A549 (cell line): ENCODE measurements around the gene XKR7. TPM values are rescaled to one million over a fixed set of nuclear protein-coding genes. Genes with fewer than 3 reads are reported as not detected.

Experiments
- ATAC-seq, 2 experiments: fragments of 200-7000 bp in 1 of 2; fragments of >200 bp in 1 of 2; cut with Nextera tagmentation in 1 of 2; cut with Tn5 transposase in 1 of 2; 3 replicates each; pipeline versions ENCODE4 v1.8.0 to v1.9.1; 2018 to 2020; ENCODE audit warnings: mild to moderate bottlenecking in 1 of 2, moderate library complexity in 1 of 2
- CTCF ChIA-PET: fragments of 300-600 bp; sonication (Branson Sonifier 250); formaldehyde crosslinking; extraction: SDS; loops from one replicate; lab custom pipeline; 2021; ENCODE audit warnings: antibody characterized with exemption, inconsistent platforms; lab: Yijun Ruan, JAX
- POLR2A ChIA-PET: fragments of 350-600 bp; formaldehyde crosslinking; extraction: SDS; loops from one replicate; lab custom pipeline; 2021; ENCODE audit warnings: antibody characterized with exemption, inconsistent platforms; lab: Yijun Ruan, JAX
- DNase-seq, 2 experiments: peaks; one replicate each; pipeline versions ENCODE4 v3.0.0 to v3.0.0-alpha.2; 2011 to 2016; ENCODE audit warnings: low read depth in 1 of 2, low spot score in 1 of 2
- FAIRE-seq: peaks from 2 replicates; lab custom pipeline; 2011; peaks lifted over from hg19 to GRCh38; lab: Jason Lieb, UNC
- H3K27ac ChIP-seq, 2 experiments: fragments of >200 bp; sonication (Bioruptor Twin); formaldehyde crosslinking; 3 replicates each; pipeline ENCODE4 v1.5.1; 2016 to 2017
- H3K4me1 ChIP-seq: fragments of >200 bp; sonication (Bioruptor Twin); formaldehyde crosslinking; 3 replicates; pipeline ENCODE4 v1.6.1; 2016
- H3K4me2 ChIP-seq: fragments of >200 bp; sonication (Bioruptor Twin); formaldehyde crosslinking; 3 replicates; pipeline ENCODE4 v1.6.1; 2016
- H3K4me3 ChIP-seq: fragments of >200 bp; sonication (Bioruptor Twin); formaldehyde crosslinking; 3 replicates; pipeline ENCODE4 v1.5.1; 2016
- H3K9me3 ChIP-seq: fragments of >200 bp; sonication (Bioruptor Twin); formaldehyde crosslinking; 3 replicates; pipeline ENCODE4 v1.6.1; 2016
- CHD4 ChIP-seq: fragments of 200-600 bp; sonication (generic); IDR thresholded peaks from 2 replicates; pipeline ENCODE4 v1.6.1; 2016; ENCODE audit warnings: antibody characterized with exemption, mild to moderate bottlenecking, borderline replicate concordance
- ELK1 ChIP-seq: fragments of 150-350 bp; IDR thresholded peaks from 2 replicates; pipeline ENCODE4 v1.6.1; 2014; ENCODE audit warnings: low read depth, mild to moderate bottlenecking, low read length
- EP300 ChIP-seq, 2 experiments: fragments of >200 bp; sonication (Bioruptor Twin); formaldehyde crosslinking; IDR thresholded peaks; 2 replicates in 1 of 2; 3 replicates in 1 of 2; pipeline ENCODE4 v1.6.1; 2016 to 2017
- ESRRA ChIP-seq: fragments of 150-350 bp; IDR thresholded peaks from 2 replicates; pipeline ENCODE4 v1.6.1; 2014; ENCODE audit warnings: mild to moderate bottlenecking, low read length, borderline replicate concordance
- FOXS1 ChIP-seq: fragments of 250-450 bp; sonication (Bioruptor Pico); IDR thresholded peaks from 2 replicates; pipeline ENCODE4 v1.5.0; 2020; ENCODE audit warnings: mild to moderate bottlenecking, moderate library complexity
- HDAC2 ChIP-seq: fragments of 200-600 bp; sonication (generic); IDR thresholded peaks from 2 replicates; pipeline ENCODE4 v1.6.1; 2016
- HEYL ChIP-seq: fragments of 250-450 bp; sonication (Bioruptor Pico); IDR thresholded peaks from 2 replicates; pipeline ENCODE4 v1.8.0; 2021; ENCODE audit warnings: mild to moderate bottlenecking, moderate library complexity
- HOXA7 ChIP-seq: fragments of 250-450 bp; sonication (Bioruptor Pico); IDR thresholded peaks from 2 replicates; pipeline ENCODE4 v1.5.0; 2020; ENCODE audit warnings: mild to moderate bottlenecking, moderate library complexity
- HOXB5 ChIP-seq: fragments of 250-450 bp; sonication (Bioruptor Pico); IDR thresholded peaks from 2 replicates; pipeline ENCODE4 v1.5.0; 2020; ENCODE audit warnings: mild to moderate bottlenecking, moderate library complexity
- JUN ChIP-seq, 2 experiments: fragments of >200 bp; sonication (Bioruptor Twin); formaldehyde crosslinking; IDR thresholded peaks; 2 replicates in 1 of 2; 3 replicates in 1 of 2; pipeline ENCODE4 v1.6.1; 2016 to 2017
- KDM1A ChIP-seq: fragments of 200-600 bp; sonication (generic); IDR thresholded peaks from 2 replicates; pipeline ENCODE4 v1.6.1; 2016; ENCODE audit warnings: low read depth, mild to moderate bottlenecking
- KDM5A ChIP-seq: fragments of 200-600 bp; sonication (generic); IDR thresholded peaks from 2 replicates; pipeline ENCODE4 v1.6.1; 2016; ENCODE audit warnings: antibody characterized with exemption, mild to moderate bottlenecking
- MAZ ChIP-seq: fragments of 150-350 bp; IDR thresholded peaks from 2 replicates; pipeline ENCODE4 v1.6.1; 2014; ENCODE audit warnings: antibody characterized with exemption, low read depth, low read length, borderline replicate concordance
- NFE2L2 ChIP-seq: fragments of 150-350 bp; conservative IDR thresholded peaks from 2 replicates; pipeline ENCODE4 v1.6.1; 2014; ENCODE audit warnings: low read length
- NR3C1 ChIP-seq: fragments of >200 bp; sonication (Bioruptor Twin); formaldehyde crosslinking; IDR thresholded peaks from 3 replicates; pipeline ENCODE4 v1.6.1; 2017
- PBX3 ChIP-seq: IDR thresholded peaks from 2 replicates; pipeline ENCODE4 v1.6.1; 2012
- RAD21 ChIP-seq, 2 experiments: fragments of >200 bp in 1 of 2; sonication (Bioruptor Twin) in 1 of 2; formaldehyde crosslinking in 1 of 2; IDR thresholded peaks in 1 of 2; conservative IDR thresholded peaks in 1 of 2; 2 replicates in 1 of 2; 3 replicates in 1 of 2; pipeline ENCODE4 v1.6.1; 2012 to 2018; ENCODE audit warnings: inconsistent platforms in 1 of 2
- RCOR1 ChIP-seq: fragments of 150-350 bp; IDR thresholded peaks from 2 replicates; pipeline ENCODE4 v1.6.1; 2014; ENCODE audit warnings: antibody characterized with exemption, low read length, low read depth
- RNF2 ChIP-seq: fragments of 200-600 bp; sonication (generic); IDR thresholded peaks from 2 replicates; pipeline ENCODE4 v1.6.1; 2016; ENCODE audit warnings: low read depth, mild to moderate bottlenecking, antibody characterized with exemption, moderate library complexity, borderline replicate concordance
- TP53 ChIP-seq: fragments of 250-450 bp; sonication (Bioruptor Pico); IDR thresholded peaks from 2 replicates; pipeline ENCODE4 v1.5.0; 2021; ENCODE audit warnings: mild to moderate bottlenecking, moderate library complexity
- ZFP36 ChIP-seq: fragments of 450-650 bp; IDR thresholded peaks from 2 replicates; pipeline ENCODE4 v1.6.1; 2014; ENCODE audit warnings: borderline replicate concordance; ENCODE audit not compliant: partially characterized antibody
- ZSCAN20 ChIP-seq: fragments of 250-450 bp; sonication (Bioruptor Pico); IDR thresholded peaks from 2 replicates; pipeline ENCODE4 v1.8.0; 2022; ENCODE audit warnings: mild to moderate bottlenecking, moderate library complexity
- WGBS: methylation state at CpG from one replicate; pipeline ENCODE4 v1.1.6; 2017; ENCODE audit errors: missing lambda C conversion rate; 5-methylcytosine and 5-hydroxymethylcytosine counted together
- polyA plus RNA-seq, 4 experiments: library from polyadenylated mRNA; depleted of rRNA in 3 of 4; stranded (reverse); fragments of >200 nt; fragmentation: RNase III in 1 of 4; extraction: RNeasy Plus Mini Kit Qiagen cat#74134 plus additional on column Dnase treatment in 1 of 4; gene quantifications; 2 replicates in 3 of 4; 3 replicates in 1 of 4; pipeline ENCODE4 v1.2.3, GENCODE V29; 2011 to 2017
- TF ChIP-seq, protein P1 (sequence below): fragments of >200 bp; sonication (Bioruptor Twin); formaldehyde crosslinking; IDR thresholded peaks from 2 replicates; pipeline ENCODE4 v1.6.1; 2016
- TF ChIP-seq, protein P2 (sequence below): IDR thresholded peaks from 2 replicates; pipeline ENCODE4 v1.6.1; 2012
- TF ChIP-seq, protein P3 (sequence below): fragments of 250-450 bp; sonication (Bioruptor Pico); IDR thresholded peaks from 2 replicates; pipeline ENCODE4 v1.5.0; 2020; ENCODE audit warnings: low read depth, mild to moderate bottlenecking, moderate library complexity

The XKR7 gene
- polyA plus RNA-seq, 2 of the 4 experiments (the other 2 are of a cell fraction), result 0.01 TPM; not detected in 1

GRCh38 chr20:32021091-32021490, 53.1 kb downstream of the XKR7 start:
- no peak for ATAC-seq
- 52% methylated on average over 4 of the region's 4 CpGs for WGBS
- H3K4me3 ChIP-seq, result no peak overlapping the region
- DNase-seq, result no peak
- H3K27ac ChIP-seq, result no peak overlapping the region
- ChIA-PET CTCF (interaction anchor here (1.4 to 5.2 kb wide), 5 partner anchors 9 to 198 kb away, joined by 3 to 69 read pairs (median 10); no protein-coding TSS in a partner anchor), POLR2A (no interaction called here)
- FAIRE-seq, result no peak
- H3K4me1 ChIP-seq, result peaks cover 4% of the 10 kb centered on the region; the same call in 1 of the 3 replicates
- no peak overlapping the region for H3K4me2 ChIP-seq
- TF ChIP-seq EP300 (IDR thresholded peaks at IDR 0.05), result no peak
- no peak for TF ChIP-seq ESRRA
- no peak for TF ChIP-seq KDM5A
- no peak for TF ChIP-seq HOXB5 (CRISPR knock-in tag)
- TF ChIP-seq TP53 (CRISPR knock-in tag), result no peak
- TF ChIP-seq, protein P1, sequence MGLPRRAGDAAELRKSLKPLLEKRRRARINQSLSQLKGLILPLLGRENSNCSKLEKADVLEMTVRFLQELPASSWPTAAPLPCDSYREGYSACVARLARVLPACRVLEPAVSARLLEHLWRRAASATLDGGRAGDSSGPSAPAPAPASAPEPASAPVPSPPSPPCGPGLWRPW, result no peak
- TF ChIP-seq NFE2L2, result no peak
- TF ChIP-seq NR3C1, result no peak
- TF ChIP-seq HEYL, result no peak
- TF ChIP-seq, protein P2, sequence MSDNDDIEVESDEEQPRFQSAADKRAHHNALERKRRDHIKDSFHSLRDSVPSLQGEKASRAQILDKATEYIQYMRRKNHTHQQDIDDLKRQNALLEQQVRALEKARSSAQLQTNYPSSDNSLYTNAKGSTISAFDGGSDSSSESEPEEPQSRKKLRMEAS, result no peak
- no peak for TF ChIP-seq FOXS1 (CRISPR knock-in tag)
- no peak for TF ChIP-seq RCOR1
- no peak for TF ChIP-seq ZFP36
- TF ChIP-seq RNF2, result no peak
- H3K9me3 ChIP-seq, result no peaks in the 10 kb centered on the region

- no peaks in the 10 kb centered on the region for H3K4me1 ChIP-seq
- H3K4me3 ChIP-seq, result no peak overlapping the region
- FAIRE-seq, result no peak
- TF ChIP-seq HOXA7 (no peak), MAZ (no peak), RAD21 (conservative IDR thresholded peaks at IDR 0.05 in 1 of 2, IDR thresholded peaks at IDR 0.05 in 1 of 2) (peak in 1 of 2 experiments; percentile 12; a peak in 1 of 5 replicates)
- TF ChIP-seq, protein P2, result no peak
- WGBS, result 64% methylated on average over 6 of the region's 6 CpGs
- no peaks in the 10 kb centered on the region for H3K9me3 ChIP-seq
- H3K27ac ChIP-seq, result no peak overlapping the region
- ChIA-PET POLR2A (no interaction called here), CTCF (interaction anchor here (0.7 to 2.5 kb wide), 6 partner anchors 10 to 205 kb away, joined by 3 to 10 read pairs (median 6); partner anchors contain the start of gene MYLK2)
- no peak overlapping the region for H3K4me2 ChIP-seq
- ATAC-seq, result no peak
- no peak for DNase-seq
Measured at GRCh38 chr20:32024683-32025295, 56.8 kb downstream of the XKR7 start.

GRCh38 chr20:32027643-32028042, 59.7 kb downstream of the XKR7 start:
- 42% methylated on average over 3 of the region's 3 CpGs for WGBS
- DNase-seq, result no peak
- no peak for FAIRE-seq
- no peak overlapping the region for H3K4me3 ChIP-seq
- ATAC-seq, result no peak
- ChIA-PET CTCF (interaction anchor here (1.3 to 10.4 kb wide), 5 partner anchors 6 to 208 kb away, joined by 3 to 193 read pairs (median 69); partner anchors contain the start of gene MYLK2), POLR2A (no interaction called here)
- TF ChIP-seq HOXA7, result no peak
- TF ChIP-seq, protein P1, result no peak
- no peak for TF ChIP-seq CHD4
- no peak for TF ChIP-seq RCOR1
- TF ChIP-seq KDM1A, result no peak
- TF ChIP-seq HDAC2, result no peak
- TF ChIP-seq ZSCAN20 (CRISPR knock-in tag), result no peak
- no peak for TF ChIP-seq PBX3
- no peak for TF ChIP-seq JUN (IDR thresholded peaks at IDR 0.05)
- no peak for TF ChIP-seq FOXS1 (CRISPR knock-in tag)
- no peak for TF ChIP-seq KDM5A
- TF ChIP-seq ELK1, result no peak
- TF ChIP-seq, protein P3, sequence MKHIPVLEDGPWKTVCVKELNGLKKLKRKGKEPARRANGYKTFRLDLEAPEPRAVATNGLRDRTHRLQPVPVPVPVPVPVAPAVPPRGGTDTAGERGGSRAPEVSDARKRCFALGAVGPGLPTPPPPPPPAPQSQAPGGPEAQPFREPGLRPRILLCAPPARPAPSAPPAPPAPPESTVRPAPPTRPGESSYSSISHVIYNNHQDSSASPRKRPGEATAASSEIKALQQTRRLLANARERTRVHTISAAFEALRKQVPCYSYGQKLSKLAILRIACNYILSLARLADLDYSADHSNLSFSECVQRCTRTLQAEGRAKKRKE (CRISPR knock-in tag), result no peak
- H3K9me3 ChIP-seq, result no peaks in the 10 kb centered on the region
- no peaks in the 10 kb centered on the region; the same call in 2 of the 3 replicates for H3K4me1 ChIP-seq
- H3K27ac ChIP-seq, result no peak overlapping the region
- H3K4me2 ChIP-seq, result no peak overlapping the region
